HEK293T (cell line): ENCODE measurements around the gene CEP85L.

Source experiments
- ARNT ChIP-seq: fragments of 450-650 bp; IDR thresholded peaks from 2 replicates; pipeline ENCODE4 v1.6.1; 2017; ENCODE audit warnings: mild to moderate bottlenecking
- BHLHE40 ChIP-seq: fragments of 450-650 bp; IDR thresholded peaks from 2 replicates; pipeline ENCODE4 v1.6.1; 2016; ENCODE audit warnings: mild to moderate bottlenecking, moderate library complexity, borderline replicate concordance
- CTBP1 ChIP-seq: fragments of 450-650 bp; IDR thresholded peaks from 2 replicates; pipeline ENCODE4 v1.6.1; 2016; ENCODE audit warnings: borderline replicate concordance
- ELF4 ChIP-seq: fragments of 450-650 bp; IDR thresholded peaks from 2 replicates; pipeline ENCODE4 v1.6.1; 2017; ENCODE audit warnings: antibody characterized with exemption
- FOXK2 ChIP-seq: fragments of 450-650 bp; IDR thresholded peaks from 2 replicates; pipeline ENCODE4 v1.6.1; 2016; ENCODE audit warnings: mild to moderate bottlenecking
- FOXM1 ChIP-seq: fragments of 450-650 bp; IDR thresholded peaks from 2 replicates; pipeline ENCODE4 v1.6.1; 2017; ENCODE audit warnings: mild to moderate bottlenecking, borderline replicate concordance
- LEF1 ChIP-seq: fragments of 450-650 bp; IDR thresholded peaks from 2 replicates; pipeline ENCODE4 v1.6.1; 2017; ENCODE audit warnings: mild to moderate bottlenecking, borderline replicate concordance
- NFRKB ChIP-seq: fragments of 450-650 bp; IDR thresholded peaks from 2 replicates; pipeline ENCODE4 v1.6.1; 2016; ENCODE audit warnings: mild to moderate bottlenecking, moderate library complexity
- PKNOX1 ChIP-seq: fragments of 450-650 bp; IDR thresholded peaks from 2 replicates; pipeline ENCODE4 v1.6.1; 2016
- SP1 ChIP-seq: fragments of 450-650 bp; IDR thresholded peaks from 2 replicates; pipeline ENCODE4 v1.6.1; 2017
- SUZ12 ChIP-seq: fragments of 450-650 bp; IDR thresholded peaks from 2 replicates; pipeline ENCODE4 v1.6.1; 2016; ENCODE audit warnings: mild to moderate bottlenecking
- ZNF384 ChIP-seq: fragments of 450-650 bp; IDR thresholded peaks from 2 replicates; pipeline ENCODE4 v1.6.1; 2016

GRCh38 chr6:118669561-118669960 is 18.2 kb upstream of the CEP85L start:
- TF ChIP-seq LEF1 (no peak), FOXK2 (no peak), SUZ12 (no peak), ELF4 (no peak), ZNF384 (no peak), SP1 (no peak), ARNT (no peak), FOXM1 (no peak), CTBP1 (no peak), BHLHE40 (no peak), NFRKB (no peak), PKNOX1 (no peak)
